Neural cell (in vitro differentiated cells): ENCODE results near the gene BABAM1.

ENCODE experiments used
- POLR2AphosphoS5 ChIP-seq: IDR thresholded peaks from 2 replicates; pipeline ENCODE4 v1.6.1; 2012
- SMC3 ChIP-seq: fragments of 450-650 bp; conservative IDR thresholded peaks from 2 replicates; pipeline ENCODE4 v1.6.1; 2014; ENCODE audit warnings: antibody characterized with exemption, mild to moderate bottlenecking, moderate library complexity; ENCODE audit not compliant: poor library complexity
- TF ChIP-seq, protein P1 (sequence below): fragments of 450-650 bp; IDR thresholded peaks from 2 replicates; pipeline ENCODE4 v1.5.1; 2014; ENCODE audit warnings: antibody characterized with exemption, mild to moderate bottlenecking, moderate library complexity; ENCODE audit not compliant: poor library complexity, severe bottlenecking

DNA sequence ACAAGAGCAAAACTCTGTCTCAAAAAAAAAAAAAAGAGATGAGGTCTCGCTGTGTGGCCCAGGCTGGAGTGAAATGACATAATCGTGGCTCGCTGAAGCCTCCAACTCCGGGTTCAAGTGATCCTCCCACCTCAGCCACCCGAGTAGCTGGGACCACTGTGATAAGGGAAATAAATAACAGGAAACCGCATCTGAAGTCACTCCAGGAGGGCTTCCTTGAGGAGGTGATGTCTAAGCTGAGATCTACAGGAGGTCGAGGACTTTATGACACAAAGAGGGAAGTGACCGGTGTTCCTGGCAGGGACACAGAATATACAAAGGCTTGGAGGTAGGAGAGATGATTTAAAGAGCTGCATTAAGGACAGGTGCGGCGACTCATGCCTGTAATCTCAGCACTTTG is 12.6 kb upstream of the BABAM1 start:
- no peak for TF ChIP-seq SMC3
- TF ChIP-seq, protein P1, sequence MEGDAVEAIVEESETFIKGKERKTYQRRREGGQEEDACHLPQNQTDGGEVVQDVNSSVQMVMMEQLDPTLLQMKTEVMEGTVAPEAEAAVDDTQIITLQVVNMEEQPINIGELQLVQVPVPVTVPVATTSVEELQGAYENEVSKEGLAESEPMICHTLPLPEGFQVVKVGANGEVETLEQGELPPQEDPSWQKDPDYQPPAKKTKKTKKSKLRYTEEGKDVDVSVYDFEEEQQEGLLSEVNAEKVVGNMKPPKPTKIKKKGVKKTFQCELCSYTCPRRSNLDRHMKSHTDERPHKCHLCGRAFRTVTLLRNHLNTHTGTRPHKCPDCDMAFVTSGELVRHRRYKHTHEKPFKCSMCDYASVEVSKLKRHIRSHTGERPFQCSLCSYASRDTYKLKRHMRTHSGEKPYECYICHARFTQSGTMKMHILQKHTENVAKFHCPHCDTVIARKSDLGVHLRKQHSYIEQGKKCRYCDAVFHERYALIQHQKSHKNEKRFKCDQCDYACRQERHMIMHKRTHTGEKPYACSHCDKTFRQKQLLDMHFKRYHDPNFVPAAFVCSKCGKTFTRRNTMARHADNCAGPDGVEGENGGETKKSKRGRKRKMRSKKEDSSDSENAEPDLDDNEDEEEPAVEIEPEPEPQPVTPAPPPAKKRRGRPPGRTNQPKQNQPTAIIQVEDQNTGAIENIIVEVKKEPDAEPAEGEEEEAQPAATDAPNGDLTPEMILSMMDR: no peak
- no peak for TF ChIP-seq POLR2AphosphoS5
